H4 (cell line): ENCODE measurements around the gene CAPN5. TPM values are rescaled to one million over a fixed set of nuclear protein-coding genes. Genes with fewer than 3 reads are reported as not detected.
"Not testable (repeated sequence)": the region's sequence is repeated elsewhere in the genome, so short reads cannot be mapped to it uniquely, and the experiment has no call there.

ENCODE experiments used
- DNase-seq: peaks from one replicate; pipeline ENCODE4 v3.0.0-alpha.2; 2015; ENCODE audit warnings: low spot score
- total RNA-seq: library from RNA; depleted of rRNA; stranded (reverse); fragments of >200 nt; shearing (Covaris generic); gene quantifications from 2 replicates; pipeline ENCODE4 v1.2.3, GENCODE V29; 2014

CAPN5 gene
- total RNA-seq, 1 experiment from 2014 or later, result 4.5 TPM

DNA sequence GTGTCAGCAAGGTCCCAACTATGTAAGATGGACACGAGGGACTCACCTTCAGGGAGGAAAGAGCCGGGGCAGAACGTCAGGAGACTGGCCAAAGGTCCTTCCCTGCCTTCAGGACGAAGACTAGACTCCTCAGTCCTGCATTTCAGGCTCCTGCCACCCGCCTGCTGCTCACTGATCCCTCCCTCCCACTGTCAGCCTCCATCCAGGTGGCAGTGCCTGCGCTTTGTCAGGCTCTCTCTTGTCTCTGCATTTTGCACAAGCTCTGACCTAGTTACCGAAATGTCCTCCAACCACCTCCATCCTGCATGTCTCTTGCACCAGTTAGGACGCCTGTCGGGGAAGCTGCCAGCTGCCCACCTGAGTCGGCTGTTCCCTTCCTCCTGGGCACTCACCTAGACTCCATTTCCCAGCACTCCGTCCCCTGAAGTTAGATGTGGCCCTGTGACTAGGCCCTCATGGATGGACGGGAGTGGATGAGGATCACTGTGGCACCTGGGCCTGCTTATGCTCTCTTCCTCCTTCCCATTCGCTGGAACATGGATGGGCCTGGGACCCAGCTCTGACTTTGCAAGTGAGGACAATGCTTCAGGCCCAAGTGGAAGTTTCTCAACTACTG lies 24.6 kb upstream of the CAPN5 start:
- DNase-seq, result no peak

DNA sequence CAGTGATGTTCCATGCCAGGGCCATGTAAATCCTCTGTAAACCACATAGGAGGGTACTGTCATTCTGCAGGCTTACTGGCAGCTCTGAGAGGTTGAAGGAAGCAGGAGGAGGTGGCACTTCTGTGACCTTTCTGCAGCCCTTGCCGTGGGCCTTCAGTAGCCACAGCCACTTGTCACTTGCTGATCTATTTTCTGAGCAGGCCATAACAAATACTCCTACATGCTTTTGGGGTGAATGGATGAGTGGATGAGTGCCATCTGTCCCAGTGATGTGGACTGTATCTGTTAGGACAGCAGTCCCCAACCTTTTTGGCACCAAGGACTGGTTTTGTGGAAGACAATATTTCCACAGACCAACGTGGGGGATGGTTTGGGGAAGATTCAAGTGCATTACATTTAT lies 22.4 kb upstream of the CAPN5 start:
- no peak for DNase-seq

DNA sequence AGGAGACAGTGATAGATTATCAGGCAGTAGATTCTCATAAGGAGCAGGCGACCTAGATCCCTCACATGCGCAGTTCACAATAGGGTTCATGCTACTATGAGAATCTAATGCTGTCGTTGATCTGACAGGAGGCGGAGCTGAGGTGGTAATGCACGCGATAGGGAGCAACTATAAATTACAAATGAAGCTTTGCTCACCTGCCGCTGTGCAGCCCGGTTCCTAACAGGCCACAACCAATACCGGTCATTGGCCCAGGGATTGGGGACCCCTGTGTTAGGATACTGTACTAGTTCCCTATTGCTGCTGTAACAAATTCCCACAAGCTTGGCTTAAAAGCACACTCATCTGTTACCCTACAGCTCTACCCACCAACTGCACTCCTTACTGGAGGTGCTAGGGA lies 21.9 kb upstream of the CAPN5 start:
- DNase-seq, result no peak

DNA sequence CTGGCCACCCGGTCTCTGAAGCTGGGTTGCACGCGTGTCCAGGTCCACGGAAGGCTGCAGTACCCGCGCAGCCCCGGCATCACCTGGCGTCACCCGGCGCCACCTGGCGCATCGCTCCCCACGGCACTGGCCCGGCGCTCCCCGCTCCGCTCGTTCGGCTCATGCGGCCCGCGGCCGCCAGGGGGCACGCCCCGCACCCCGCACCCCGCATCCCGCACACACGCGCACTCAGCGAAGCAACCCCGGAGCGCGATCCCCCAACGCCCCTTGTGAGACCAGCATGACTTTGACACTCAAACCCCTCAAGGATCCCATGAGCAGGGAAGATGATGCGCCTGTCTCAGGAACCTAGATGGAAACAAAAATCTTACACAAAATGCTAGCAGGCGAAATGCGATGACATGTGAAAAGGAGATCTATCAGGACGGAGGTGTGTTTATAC lies 20.7 kb upstream of the CAPN5 start:
- DNase-seq, result peak; percentile 25

DNA sequence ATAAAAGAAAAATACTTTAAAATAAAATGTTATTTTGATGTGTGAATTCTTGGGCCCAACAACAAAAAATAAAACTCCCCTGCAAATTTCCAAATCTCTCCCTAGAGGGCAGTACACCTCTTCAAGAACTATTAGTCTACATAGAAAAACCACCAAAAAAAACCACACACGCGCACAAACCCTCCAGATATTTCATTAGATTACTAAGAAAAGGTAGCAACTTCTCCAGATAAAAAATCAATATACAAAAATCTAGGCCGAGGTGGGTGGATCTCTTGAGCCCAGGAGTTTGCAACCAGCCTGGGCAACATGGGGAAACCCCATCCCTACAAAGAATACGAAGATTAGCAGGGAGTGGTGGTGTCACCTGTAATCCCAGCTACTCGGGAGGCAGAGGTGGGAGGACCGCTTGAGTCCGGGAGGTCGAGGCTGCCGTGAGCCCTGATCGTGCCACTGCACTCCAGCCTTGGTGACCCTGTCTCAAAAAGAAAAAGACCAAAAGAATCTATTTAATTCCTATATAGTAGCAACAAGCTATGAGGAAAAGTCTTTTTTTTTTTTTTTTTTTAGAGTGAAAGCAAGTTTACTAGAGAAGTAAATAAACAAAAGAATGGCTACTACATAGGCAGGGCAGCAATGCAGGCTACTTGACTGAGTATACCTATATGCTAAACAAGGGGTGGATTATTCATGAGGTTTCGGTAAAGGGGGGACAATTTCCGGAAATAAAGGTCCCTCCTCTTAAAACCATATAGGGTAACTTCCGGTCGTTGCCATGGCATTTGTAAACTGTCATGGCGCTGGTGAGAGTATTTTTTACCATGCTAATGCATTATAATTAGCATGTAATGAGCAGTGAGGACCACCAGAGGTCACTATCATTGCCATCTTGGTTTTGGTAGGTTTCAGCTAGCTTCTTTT lies 19.5 kb upstream of the CAPN5 start:
- DNase-seq, result peak; percentile 91

DNA sequence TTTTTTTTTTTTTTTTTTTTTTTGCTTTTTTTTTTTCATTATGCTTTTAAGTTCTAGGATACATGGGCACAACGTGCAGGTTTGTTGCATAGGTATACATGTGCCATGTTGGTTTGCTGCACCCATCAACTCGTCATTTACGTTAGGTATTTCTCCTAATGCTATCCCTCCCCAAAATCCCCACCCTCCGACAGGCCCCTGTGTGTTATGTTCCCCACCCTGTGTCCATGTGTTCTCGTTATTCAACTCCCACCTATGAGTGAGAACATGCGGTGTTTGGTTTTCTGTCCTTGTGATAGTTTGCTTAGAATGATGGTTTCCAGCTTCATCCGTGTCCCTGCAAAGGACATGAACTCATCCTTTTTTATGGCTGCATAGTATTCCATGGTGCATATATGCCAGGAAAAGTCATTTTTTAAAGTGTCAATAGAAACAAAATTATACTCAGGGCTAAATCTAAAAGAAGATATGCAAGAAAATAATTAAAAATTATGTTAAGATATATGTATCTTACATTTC lies 18.8 kb upstream of the CAPN5 start:
- not testable (repeated sequence) for DNase-seq

DNA sequence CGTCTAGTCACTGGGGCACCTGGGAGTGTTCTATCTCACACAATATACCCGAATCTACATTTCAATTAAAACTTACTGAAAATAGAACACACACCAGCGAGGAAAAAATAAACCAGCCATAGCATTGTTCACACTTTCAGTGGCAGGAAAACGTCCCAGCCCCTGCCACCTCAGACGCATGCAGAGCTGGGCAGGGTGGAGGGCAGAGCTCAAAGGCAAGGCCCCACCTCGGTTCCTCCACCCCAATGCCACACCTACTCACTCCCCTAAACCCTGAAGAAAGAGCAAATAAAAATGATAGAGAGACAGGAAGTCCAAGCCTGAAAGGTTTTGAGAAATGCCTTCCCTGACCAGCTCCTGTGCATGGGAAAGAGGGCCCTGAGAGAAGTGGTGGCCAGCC lies 17.7 kb upstream of the CAPN5 start:
- DNase-seq, result no peak

DNA sequence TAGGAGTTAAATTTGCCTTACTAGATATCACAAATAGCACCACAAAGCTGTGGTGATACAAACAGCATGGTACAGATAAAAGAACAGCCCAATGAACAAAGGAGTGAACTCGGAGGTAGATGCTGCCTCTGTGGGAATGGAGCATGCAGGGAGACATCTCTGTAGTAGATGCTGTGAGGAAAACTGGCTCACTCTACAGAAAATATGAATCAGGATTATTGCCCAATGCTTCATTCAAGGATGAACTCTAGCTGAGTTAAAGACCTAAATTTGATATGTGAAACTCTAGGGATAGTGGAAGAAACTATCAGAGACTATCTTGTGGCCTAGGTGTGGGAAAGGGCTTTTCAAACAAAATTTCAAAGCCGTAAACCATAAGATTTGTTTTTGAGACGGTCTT lies 15.3 kb upstream of the CAPN5 start:
- no peak for DNase-seq

DNA sequence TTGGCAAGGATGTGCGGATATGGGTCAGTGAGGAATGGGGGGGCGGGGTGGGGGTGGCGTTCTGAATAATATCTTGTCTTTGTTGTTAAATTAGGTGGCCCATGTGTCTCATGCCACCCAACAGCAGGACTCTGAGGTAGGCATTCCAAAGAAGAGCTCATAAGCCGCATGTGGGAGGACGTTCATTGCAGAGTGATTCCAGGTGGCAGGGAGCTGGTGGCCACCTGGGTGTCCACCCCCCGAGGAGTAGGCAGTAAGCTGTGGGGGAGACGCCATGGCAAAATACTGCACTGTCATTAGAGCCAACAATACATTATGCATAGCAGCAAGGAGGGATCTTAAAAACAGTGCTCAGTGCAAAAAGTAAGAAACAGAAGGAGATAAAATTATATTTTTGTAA lies 14.3 kb upstream of the CAPN5 start:
- no peak for DNase-seq

DNA sequence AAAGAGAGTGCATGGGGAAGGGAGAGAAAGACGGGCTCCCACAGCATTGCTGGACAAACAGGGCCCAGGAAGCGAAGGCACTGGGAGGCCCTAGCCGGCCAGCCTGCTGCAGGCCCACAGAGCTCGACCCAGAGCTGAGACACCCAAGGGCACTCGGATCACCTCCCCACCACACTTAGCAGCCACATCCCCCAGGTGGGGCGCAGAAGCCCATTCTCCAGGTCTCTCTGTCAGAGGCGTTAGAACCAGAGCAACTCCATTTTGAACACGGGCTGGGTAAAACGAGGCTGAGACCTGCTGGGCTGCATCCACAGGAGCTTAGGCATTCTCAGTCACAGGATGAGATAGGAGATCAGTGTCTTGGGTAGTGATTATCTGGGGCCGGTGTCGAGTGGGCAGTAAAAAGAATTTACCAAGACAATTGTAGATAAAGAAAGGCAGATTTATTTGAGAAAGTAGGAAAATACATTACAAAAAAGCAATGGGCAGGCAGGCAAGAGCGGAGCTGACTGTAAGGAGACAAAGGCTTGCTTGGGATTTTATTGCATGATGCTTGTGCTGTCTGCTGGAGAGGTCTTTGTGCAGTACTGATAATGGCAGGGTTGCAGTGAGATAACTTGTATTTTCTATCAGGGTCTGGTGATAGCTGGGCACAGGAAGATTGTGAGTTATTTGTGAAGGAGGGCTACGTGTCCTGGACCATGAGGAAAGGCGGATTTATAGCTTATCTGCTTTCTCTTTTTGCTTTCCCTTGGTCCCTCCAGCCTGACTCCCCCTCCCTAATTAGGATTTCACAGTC lies 13.4 kb upstream of the CAPN5 start:
- DNase-seq, result no peak

DNA sequence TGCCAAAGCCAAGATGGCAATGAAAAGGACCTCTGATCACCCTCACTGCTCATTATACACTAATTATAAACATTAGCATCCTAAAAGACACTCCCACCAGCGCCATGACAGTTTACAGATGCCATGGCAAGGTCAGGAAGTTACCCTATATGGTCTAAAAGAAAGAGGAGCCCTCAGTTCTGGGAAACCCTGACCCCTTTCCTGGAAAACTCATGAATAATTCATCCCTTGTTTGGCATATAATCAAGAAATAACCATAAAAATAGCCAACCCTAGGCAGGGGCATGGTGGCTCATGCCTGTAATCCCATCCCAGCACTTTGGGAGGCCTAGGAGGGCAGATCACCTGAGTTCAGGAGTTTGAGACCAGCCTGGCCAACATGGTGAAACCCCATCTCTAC lies 12.7 kb upstream of the CAPN5 start:
- DNase-seq, result no peak

DNA sequence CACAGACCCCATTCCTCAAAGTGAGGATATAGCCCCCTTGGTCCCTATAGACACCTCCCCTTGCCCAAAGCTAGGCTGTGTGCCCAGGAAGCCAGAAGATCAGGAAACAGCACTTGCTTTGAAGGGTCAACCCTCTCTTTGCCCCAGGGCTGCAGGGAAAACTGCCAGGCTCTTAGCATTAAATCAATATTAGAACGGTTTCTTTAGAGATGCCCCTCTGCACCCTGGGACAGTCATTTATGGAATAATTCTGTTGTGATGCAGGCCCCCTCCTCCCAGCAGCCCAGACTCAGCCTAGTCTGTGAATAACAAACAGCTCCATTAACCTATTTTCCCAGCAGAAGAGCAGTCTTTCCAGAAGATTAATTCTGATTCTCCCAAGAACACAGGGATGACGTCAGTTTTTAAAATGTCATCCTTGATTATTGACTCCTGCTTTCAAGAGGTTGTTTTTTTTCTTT lies 11.6 kb upstream of the CAPN5 start:
- no peak for DNase-seq

DNA sequence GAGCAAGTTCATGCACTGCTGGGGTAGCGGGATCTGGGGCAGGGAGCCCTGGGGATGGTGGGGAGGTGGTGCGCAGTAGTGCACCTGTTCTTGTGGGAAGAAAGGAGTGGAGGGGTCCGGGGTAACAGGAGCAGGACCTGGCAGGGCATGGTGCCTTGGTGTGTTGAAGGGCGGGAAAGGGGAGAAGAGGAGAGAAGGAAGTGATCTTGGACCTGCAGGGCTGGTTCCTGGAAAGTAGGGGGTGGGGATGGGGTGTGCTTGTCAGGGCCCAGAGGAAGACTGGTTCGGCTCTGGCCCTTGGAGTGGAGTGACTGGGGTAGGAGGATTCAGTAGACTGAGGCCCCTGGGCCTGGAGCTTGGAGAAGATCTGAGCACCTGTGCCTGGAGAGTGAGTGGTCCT lies 10.9 kb upstream of the CAPN5 start:
- no peak for DNase-seq

DNA sequence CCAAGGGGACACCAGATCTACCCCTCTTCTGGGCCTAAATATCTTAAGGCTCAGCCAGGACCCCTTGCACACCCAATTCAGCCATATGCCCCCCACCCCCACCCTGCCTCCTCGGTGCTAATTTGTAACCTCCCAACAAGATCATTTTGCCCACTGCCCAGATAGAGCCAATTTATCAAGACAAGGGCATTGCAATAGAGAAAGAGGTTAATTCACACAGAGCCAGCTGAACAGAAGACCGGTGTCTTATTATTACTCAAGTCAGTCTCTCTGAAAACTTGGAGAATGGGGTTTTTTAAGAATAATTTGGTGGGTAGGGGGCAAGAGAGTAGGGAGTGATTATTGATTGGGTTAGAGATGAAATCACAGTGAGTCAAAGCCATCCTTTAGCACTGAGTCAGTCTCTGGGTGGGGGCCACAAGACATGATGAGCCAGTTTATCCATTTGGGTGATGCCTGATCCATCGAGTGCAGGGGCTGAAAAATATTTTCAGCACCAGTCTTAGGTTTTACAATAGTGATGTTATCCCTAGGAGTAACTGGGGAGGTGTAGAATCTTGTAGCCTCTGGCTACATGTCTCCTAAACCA lies 9.9 kb upstream of the CAPN5 start:
- DNase-seq, result no peak

DNA sequence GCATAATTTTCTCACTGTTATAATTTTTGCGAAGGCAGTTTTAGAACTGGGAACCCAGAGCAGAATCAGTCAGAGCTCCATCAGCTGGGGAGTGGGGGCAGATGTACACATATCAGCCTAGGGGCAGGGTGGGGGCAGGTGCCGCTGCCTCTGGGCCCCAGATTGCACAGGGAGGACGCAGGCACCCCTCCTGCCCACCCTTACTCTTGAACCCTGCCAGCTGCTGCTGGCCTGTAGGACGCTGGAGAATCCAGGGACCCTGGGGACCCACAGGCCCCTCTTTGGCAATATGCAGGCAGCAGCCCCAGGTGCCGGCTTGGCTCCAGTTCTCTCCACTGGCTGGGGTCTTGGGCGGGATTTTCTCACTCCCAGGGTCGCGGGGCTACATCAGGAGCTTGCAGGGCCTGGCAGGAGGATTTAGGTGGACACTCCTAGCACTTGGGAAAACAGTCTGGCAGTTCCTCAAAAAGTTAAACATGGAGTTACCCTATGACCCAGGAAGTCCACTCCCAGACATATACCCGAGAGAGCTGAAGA lies 8.8 kb upstream of the CAPN5 start:
- no peak for DNase-seq

DNA sequence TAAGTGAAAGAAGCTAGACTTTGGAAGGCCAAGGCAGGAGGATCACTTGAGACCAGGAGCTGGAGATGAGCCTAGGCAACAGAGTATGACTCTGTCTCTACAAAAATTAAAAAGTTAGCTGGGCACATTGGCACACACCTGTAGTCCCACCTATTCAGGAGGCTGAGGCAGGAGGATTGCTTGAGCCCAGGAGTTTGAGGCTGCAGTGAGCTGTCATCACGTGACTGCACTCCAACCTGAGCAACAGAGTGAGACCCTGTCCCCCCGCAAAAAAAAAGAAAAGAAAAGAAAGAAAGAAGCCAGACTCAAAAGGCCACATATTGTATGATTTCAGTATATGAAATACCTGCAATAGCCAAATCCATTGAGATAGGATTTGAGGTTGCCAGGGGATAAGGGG lies 7.9 kb upstream of the CAPN5 start:
- DNase-seq, result no peak

DNA sequence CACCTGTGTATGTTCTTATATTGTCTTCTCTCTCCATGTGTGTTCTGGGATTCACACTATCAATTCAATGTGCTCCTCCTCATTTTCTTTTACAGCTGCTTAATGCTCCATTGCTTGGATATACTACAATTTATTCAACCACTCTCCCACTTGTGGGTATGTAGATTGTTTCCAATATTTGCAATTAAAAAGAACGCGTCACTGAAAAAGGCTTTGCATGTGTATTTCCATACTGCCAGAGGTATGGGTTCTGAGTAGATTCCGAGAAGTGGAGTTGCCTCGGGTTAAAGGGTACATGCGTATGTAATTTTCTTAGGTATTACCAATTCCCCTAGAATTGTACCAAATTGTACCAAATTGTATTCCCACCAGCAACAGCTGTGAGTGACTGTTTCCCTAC lies 7.0 kb upstream of the CAPN5 start:
- no peak for DNase-seq

DNA sequence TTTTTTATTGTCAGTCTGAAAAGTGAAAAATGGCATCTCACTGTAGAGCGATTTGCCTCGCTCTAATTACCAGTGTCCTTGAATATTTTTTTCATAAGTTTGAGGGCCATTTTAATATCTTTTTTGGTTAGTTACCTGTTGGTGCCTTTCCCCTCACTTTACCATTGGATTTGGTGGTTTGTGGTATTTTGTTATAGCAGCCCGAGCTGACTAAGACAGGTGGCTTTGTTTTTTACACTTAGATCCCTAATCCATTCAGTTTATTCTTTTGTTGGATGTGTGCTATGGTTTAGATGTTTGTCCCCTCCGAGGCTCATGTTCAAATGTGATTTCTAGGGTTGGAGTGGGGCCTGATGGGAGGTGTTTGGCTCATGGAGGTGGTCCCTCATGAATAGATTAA lies 6.5 kb upstream of the CAPN5 start:
- DNase-seq, result no peak

DNA sequence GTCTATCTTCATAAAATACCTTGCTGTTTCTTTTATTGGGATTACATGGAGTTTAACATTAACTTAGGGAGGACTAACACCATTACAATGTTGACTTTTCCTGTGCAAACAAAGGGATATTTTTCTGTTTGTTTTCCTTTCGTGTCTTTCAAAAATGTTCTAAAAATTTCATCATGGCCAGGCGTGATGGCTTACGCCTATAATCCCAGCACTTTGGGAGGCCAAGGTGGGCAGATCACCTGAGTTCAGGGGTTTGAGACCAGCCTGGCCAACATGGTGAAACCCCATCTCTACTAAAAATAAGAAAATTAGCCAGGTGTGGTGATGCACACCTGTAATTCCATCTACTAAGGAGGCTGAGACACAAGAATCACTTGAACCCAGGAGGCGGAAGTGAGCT lies 5.5 kb upstream of the CAPN5 start:
- not testable (repeated sequence) for DNase-seq

DNA sequence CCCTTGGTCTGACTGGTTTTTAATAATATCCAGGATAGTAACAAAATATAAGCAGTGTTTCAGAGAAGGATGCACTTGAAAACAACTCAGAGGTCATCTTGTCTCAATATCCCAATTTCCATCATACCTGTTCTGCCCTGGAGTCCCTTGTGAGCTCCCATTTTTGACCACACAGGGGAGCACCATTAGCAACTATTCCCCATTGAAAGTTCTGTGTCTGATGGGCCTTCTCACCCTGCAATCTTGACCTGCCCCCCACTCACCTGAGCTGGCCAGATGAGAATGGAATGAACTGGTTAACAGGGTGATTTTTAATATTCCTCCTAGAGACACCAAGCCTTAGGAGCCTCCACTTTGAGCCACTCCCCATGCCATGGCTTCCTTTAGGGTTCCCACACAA lies 3.8 kb upstream of the CAPN5 start:
- DNase-seq, result no peak

DNA sequence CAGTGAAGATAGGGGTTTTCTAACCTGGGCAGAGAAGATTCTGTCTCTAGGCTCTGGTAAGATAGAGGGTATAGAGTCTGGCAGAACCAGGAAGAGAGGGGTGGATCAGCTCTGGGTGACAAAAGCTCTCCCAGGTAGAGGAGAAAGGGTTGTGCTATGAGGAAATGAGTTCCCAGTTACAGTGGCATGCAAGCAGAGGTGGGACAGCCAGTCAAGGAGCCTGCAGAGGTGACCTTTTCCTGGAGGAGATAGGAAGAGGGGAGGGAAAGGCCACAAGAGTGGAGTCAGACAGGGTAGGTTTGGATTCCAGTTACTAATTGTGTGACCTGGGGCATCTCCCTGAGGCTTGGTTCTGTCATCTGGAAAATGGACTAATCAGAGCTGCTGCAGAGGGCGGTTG lies 3.4 kb upstream of the CAPN5 start:
- DNase-seq, result no peak

DNA sequence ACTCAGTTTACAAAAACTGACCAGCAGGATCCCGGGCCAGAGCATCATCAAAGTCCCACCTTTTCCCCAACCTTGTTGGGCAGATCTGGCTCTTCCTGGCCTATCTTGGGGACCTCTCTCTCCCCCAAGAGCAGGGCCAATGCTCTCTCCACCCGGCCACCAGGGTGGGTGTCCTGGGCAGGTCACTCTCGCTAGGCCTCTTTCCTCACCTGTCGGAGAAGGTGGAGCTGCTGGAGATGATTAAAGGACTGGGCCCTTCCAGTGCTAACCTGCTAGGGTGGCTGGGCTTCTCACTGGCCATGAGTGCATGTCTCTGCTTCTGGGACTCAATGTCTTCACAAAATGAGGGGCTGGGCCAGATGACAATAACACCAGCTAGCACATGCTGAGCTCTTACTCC lies 2.9 kb upstream of the CAPN5 start:
- DNase-seq, result no peak
